Neutrophil (primary cell): ENCODE measurements around the gene COL11A1.
"Not testable (repeated sequence)": the region's sequence is repeated elsewhere in the genome, so short reads cannot be mapped to it uniquely, and the experiment has no call there.

ENCODE experiments used
- H3K27ac ChIP-seq: fragments of 200-600 bp; sonication (generic); 2 replicates; pipeline ENCODE4 v1.5.1; 2016; ENCODE audit warnings: mild to moderate bottlenecking, moderate library complexity
- H3K27me3 ChIP-seq: fragments of 200-600 bp; sonication (generic); 2 replicates; pipeline ENCODE4 v1.6.0; 2016; ENCODE audit warnings: mild to moderate bottlenecking
- H3K36me3 ChIP-seq: fragments of 200-600 bp; sonication (generic); 2 replicates; pipeline ENCODE4 v1.5.1; 2017
- H3K4me1 ChIP-seq, 2 experiments: fragments of 200-600 bp in 1 of 2; sonication (generic) in 1 of 2; 1 replicate in 1 of 2; 2 replicates in 1 of 2; pipeline versions ENCODE4 v1.5.1 to v1.6.1; 2013 to 2016; ENCODE audit warnings: low read depth in 1 of 2, low read length in 1 of 2, mild to moderate bottlenecking in 1 of 2, moderate library complexity in 1 of 2; ENCODE audit not compliant: control insufficient read depth in 1 of 2, insufficient read depth in 1 of 2
- H3K4me3 ChIP-seq, 2 experiments: fragments of 200-600 bp in 1 of 2; sonication (generic) in 1 of 2; 1 replicate in 1 of 2; 2 replicates in 1 of 2; pipeline ENCODE4 v1.5.1; 2013 to 2016; ENCODE audit warnings: low read depth in 1 of 2, low read length in 1 of 2, mild to moderate bottlenecking in 1 of 2, moderate library complexity in 1 of 2
- H3K9me3 ChIP-seq: fragments of 200-600 bp; sonication (generic); 2 replicates; pipeline ENCODE4 v1.5.1; 2016
- CTCF ChIP-seq: fragments of 200-600 bp; sonication (generic); IDR thresholded peaks from 2 replicates; pipeline ENCODE4 v1.5.1; 2016; ENCODE audit warnings: antibody characterized with exemption

COL11A1 gene

GRCh38 chr1:102954576-102954975 is 153.7 kb downstream of the COL11A1 start:
- no peaks in the 10 kb centered on the region for H3K36me3 ChIP-seq
- TF ChIP-seq CTCF = no peak
- no peaks in the 10 kb centered on the region for H3K27me3 ChIP-seq
- H3K9me3 ChIP-seq = no peaks in the 10 kb centered on the region
- no peak overlapping the region for H3K4me3 ChIP-seq
- H3K27ac ChIP-seq = no peak overlapping the region
- no peaks in the 10 kb centered on the region for H3K4me1 ChIP-seq

- Histone ChIP-seq H3K9me3 (no peaks in the 10 kb centered on the region), H3K27ac (no peak overlapping the region), H3K4me3 (no peak overlapping the region), H3K4me1 (no peaks in the 10 kb centered on the region), H3K36me3 (no peaks in the 10 kb centered on the region), H3K27me3 (no peaks in the 10 kb centered on the region)
- no peak for TF ChIP-seq CTCF
Measured at GRCh38 chr1:102952400-102952799, 155.9 kb downstream of the COL11A1 start.

GRCh38 chr1:102942324-102942723 is 166.0 kb downstream of the COL11A1 start:
- H3K27ac ChIP-seq = no peak overlapping the region
- TF ChIP-seq CTCF = no peak
- H3K27me3 ChIP-seq = no peaks in the 10 kb centered on the region
- H3K4me3 ChIP-seq = no peak overlapping the region
- no peaks in the 10 kb centered on the region for H3K9me3 ChIP-seq
- H3K36me3 ChIP-seq = no peaks in the 10 kb centered on the region
- no peaks in the 10 kb centered on the region for H3K4me1 ChIP-seq

- no peak overlapping the region for H3K27ac ChIP-seq
- H3K9me3 ChIP-seq = no peaks in the 10 kb centered on the region
- no peak overlapping the region for H3K4me3 ChIP-seq
- TF ChIP-seq CTCF = no peak
- H3K27me3 ChIP-seq = no peaks in the 10 kb centered on the region
- H3K36me3 ChIP-seq = no peaks in the 10 kb centered on the region
- H3K4me1 ChIP-seq = no peaks in the 10 kb centered on the region
Measured at GRCh38 chr1:102941366-102941947, 166.9 kb downstream of the COL11A1 start.

- TF ChIP-seq CTCF = no peak
Measured at GRCh38 chr1:102937401-102937800, 170.9 kb downstream of the COL11A1 start.

GRCh38 chr1:102933362-102933761 is 175.0 kb downstream of the COL11A1 start:
- not testable (repeated sequence) for H3K4me1 ChIP-seq, H3K27ac ChIP-seq, H3K9me3 ChIP-seq, H3K4me3 ChIP-seq, H3K27me3 ChIP-seq, H3K36me3 ChIP-seq

More at GRCh38 chr1:102937401-102937800, 170.9 kb downstream of the COL11A1 start:
- Histone ChIP-seq H3K36me3 (no peaks in the 10 kb centered on the region), H3K27me3 (no peaks in the 10 kb centered on the region), H3K27ac (no peak overlapping the region), H3K9me3 (no peaks in the 10 kb centered on the region), H3K4me1 (no peaks in the 10 kb centered on the region), H3K4me3 (no peak overlapping the region)
